Measurements from ENCODE around the gene AQP6.

- no peak for TF ChIP-seq EZH2 (IDR thresholded peaks at IDR 0.05; ENCODE audit: insufficient read depth, poor library complexity, severe bottlenecking)
- no peak for TF ChIP-seq EZH2phosphoT487 (IDR thresholded peaks at IDR 0.05; ENCODE audit: insufficient read depth, low read depth)
These were observed 21.1 kb upstream of the AQP6 start for GRCh38 chr12:49951411-49952240.

All from GM23248 (cell line).